NOMO-1 treated with DMSO at 0.1 percent for 48 hours (cell line): Measurements from ENCODE around the gene ZXDC.

Experiments
- DNase-seq: peaks from one replicate; lab custom pipeline; 2025; ENCODE audit not compliant: unreplicated experiment; lab: John Stamatoyannopoulos, UW

The ZXDC gene

GRCh38 chr3:126439346-126439967 lies 36.2 kb downstream of the ZXDC start:
- no peak for DNase-seq

DNA sequence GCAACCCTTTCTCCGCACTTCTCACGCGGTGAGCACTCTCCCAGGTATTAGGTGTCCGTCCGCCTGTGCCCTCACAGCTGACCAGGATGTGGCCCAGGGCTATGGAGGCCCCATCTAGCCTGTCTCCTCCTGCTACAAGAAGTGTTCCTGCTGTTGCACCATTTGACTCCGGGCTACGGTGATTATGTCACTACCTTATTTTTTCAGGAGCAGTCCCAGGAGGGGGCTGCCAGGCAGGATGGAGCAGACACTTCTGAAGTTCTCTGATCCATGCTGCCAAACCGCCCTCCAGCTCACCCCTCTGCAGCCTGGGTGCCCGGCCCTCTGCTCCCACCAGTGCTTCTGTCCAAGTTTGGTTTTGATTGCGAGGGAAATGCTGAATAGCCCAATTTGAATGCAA lies 36.9 kb downstream of the ZXDC start:
- no peak for DNase-seq

DNA sequence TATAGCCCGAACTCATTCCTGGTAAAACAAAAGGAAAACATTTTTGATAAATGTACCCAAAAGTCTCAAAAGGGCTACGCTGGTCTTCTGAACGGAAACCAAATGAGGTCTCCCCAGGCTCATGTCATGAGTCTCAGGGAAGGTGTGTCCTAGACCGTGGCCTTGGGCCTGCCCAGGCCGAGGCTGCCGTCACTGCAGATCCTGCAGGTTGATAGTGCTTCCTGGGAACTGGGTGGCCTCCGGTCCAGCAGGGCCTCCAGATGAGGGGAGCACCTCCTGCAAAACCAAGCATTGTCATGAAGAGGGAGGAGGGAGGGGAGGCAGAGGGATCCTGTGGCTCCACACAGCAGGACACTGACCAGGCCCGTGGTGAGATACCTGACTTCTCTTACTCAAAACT lies 37.5 kb downstream of the ZXDC start:
- DNase-seq: no peak

DNA sequence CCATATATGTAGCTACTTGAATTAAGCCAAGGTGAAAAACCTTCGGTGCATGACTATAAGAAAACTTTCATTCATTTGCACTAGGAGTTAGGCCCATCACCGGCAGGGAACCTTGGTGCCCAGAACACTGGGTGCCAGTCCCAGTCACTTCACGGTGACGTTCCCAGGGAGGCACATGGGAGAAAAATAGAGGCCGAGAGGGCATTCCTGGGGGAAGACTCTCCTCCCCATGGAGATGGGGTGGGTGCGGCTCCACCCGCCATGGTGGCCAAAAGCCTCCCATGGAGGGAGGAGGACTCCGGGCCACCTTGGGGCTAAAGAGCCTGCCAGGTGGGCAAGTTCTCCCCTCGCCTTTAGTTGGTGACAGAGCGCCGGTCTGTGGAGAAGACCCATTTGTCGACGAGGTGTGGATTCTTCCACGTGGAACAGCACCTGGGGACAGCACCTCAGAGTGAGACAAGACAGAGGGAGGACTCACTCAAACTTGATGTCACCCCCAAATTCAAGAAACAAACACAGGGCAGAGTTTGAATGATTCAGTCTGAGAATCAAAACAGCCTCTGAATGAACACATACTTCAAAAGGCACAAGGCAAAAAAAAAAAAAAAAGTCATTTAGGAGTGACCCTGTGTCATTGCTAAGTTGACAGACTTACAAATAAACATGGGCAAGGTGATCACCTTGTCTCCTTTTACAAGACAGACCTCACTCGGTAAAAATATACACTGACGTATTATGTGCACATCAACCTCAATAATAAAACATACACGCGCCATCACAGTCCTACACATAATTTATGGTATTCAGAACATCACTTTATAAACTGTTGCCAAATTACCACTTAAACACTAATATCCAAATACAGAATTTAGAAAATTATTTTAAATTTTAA lies 38.6 kb downstream of the ZXDC start:
- no peak for DNase-seq

- DNase-seq: no peak
Measured at GRCh38 chr3:126435456-126436315, 40.0 kb downstream of the ZXDC start.

GRCh38 chr3:126434931-126435411 lies 40.7 kb downstream of the ZXDC start:
- DNase-seq: no peak

DNA sequence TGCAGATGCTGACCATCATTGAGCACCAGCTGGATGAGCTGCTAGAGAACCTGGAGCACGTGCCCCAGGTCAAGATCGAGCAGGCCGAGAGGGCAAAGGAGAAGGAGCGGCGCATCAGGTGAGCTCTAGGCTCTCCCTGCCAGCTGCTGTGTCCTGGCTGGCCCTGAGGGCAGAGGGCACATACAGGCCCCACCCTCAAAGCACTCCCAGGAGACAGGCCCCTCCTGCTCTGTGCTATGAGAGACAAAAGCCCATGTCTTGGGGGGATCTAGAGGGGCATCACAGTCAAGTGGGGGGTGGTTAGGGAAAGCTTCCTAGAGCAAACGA lies 41.5 kb downstream of the ZXDC start:
- no peak for DNase-seq

- DNase-seq: no peak
Measured at GRCh38 chr3:126433496-126434263, 42.0 kb downstream of the ZXDC start.

GRCh38 chr3:126433105-126433430 lies 42.6 kb downstream of the ZXDC start:
- DNase-seq: no peak

DNA sequence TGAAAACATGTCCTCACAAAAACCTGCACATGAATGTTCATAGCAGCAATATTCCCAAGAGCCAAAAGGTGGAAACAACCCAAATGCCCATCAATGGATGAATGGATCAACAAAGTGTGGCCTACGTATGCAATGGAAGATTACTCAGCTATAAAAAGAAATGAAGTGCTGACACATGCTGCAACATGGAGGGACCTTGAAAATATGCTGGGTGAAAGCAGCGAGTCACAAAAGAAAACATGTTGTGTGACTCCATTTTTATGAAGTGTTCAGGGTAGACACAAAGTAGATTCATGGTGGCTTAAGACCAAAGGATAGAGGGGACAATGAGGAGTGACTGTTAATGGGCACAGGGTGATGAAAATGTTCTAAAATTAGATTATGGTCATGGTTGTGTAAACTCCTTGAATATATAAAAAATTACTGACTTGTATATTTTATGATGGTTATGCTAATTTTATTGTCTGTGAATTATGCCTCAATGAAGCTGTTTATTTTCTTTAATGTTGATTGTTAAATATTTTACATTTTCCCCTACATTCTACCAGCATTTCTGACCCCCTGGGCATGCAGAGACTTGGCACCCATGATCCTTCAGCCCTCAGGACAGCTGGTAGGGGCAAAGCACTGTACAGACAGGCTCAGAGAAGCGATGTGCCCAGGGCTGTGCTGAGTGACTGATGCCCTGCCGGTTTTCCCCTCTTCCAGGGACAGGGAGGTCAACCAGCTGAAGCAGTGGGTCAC lies 43.2 kb downstream of the ZXDC start:
- DNase-seq: no peak

DNA sequence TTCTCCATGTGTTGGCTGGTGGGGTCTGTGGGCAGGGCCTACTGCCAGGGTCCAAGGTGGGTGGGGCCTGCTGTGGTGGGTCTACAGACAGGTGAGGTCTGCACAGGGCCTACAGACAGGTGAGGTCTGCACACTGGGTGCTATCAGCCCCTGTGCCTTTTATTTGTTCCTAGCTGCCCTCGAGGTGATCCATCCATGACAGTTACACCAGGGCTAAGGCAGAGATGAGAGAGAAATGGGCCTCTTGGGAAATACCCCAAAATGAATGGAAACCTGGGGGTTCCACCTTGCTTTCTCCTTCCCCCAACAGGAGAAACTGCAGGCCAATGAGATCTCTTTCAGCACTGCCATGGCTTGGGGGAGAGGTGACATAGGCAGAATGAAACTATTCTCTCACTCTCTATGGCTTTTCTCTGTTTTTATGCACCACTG lies 44.6 kb downstream of the ZXDC start:
- no peak for DNase-seq

DNA sequence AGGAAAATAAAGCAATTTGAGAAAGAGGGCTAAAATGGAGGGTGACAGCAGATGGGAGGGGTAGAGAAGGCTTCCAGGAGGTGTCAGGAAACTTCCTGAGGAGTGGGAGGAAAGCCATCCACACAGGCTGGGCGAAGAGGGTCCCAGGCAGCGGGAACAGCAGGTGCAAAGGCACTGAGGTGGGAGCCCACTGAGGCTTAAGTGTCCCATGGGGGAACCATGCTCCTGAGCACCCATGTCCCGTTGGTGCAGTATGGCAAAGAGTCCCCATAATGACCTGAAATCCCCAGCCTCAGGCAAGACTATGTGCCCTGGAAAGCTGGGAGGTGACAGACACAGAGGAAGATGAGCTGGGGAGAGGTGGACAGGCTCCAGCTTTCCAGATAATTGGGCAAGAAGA lies 50.9 kb downstream of the ZXDC start:
- DNase-seq: no peak

DNA sequence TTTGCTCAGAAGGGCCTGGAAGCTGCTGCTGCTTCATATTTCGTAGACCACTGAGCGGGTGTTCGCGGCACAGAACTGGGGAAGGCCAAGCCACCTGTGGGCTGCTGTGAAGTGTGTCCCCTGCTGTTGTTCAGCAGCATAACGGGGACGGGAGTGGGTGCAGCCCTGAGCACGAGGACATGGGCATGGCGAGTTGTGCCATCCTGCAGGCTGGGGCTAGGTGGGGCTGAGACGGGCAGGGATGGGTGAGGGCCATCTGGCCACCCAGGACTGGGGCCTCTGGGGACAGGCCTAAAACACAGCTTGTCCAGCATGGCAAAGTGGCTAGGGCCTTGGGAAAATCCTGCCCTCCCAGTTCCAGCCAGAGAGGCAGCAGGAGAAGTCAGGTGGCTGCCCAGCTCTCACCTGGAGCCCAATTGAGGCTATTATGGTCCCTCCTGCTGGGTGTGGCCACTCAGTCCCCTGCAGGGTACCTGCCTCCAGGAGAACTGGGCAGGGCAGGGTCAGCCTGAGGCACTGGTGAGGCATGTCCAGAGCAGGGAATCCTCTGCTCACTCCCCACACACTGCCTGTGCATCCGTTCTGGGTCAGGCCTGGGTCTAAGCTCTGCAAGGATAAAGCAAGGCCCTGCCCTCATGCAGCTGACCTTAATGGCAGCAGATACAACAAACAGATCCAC lies 51.5 kb downstream of the ZXDC start:
- no peak for DNase-seq

DNA sequence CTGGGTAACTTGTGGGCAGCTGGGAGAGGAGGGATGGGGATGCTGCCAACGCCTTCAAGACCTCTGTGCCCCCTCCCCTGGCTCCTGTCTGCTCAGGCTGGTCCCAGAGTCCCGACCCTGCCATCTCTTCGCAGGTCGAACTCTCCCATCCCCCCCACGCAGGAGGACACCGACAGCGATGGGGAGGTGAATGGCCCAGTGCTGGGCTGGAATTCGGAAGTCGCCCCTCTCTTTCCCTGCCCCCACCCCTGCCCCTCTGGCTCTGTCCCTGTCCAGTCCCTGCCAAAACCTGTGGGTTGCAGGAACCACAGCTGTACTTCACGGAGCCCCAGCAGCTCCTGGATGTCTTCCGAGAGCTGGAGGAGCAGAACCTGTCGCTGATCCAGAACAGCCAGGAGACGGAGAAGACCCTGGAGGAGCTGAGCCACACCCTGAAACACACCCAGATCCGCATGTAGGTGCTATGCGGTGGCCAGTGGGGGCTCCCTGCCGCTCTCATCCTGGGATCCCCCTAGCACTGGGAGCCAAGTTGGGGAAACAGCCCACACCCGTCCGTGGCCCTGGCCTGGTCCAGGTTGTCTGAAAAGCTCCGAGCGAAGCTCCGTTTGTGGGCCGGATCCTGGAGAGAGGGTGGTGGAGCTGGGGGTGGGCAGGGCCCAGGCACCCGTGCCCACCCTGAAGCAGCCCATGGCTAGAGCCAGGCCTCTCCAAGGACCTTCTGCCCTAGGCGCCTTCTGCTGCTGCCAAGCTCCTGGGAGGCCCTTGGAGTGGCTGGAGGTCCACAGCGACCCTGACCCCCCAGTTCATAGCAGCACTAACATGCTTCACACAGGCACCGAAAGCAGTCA lies 52.3 kb downstream of the ZXDC start:
- peak; percentile 29 for DNase-seq

GRCh38 chr3:126422571-126423091 lies 53.1 kb downstream of the ZXDC start:
- DNase-seq: no peak

GRCh38 chr3:126422121-126422520 lies 53.6 kb downstream of the ZXDC start:
- no peak for DNase-seq

- DNase-seq: no peak
Measured at GRCh38 chr3:126421573-126422119, 54.0 kb downstream of the ZXDC start.
